Measurements from ENCODE around the gene GNAT1.

The GNAT1 gene

GRCh38 chr3:50218448-50218847 is 27.0 kb downstream of the GNAT1 start:
- TF ChIP-seq CTCF (IDR thresholded peaks at IDR 0.05): no peak
- no peaks in the 10 kb centered on the region for H3K36me3 ChIP-seq (ENCODE audit: control insufficient read depth, insufficient read depth, low read length)
- H3K27ac ChIP-seq: no peak overlapping the region
- no peak overlapping the region for H3K9ac ChIP-seq
- H3K27me3 ChIP-seq (ENCODE audit: control insufficient read depth, insufficient read depth, low read length): no peaks in the 10 kb centered on the region
- H3K4me3 ChIP-seq (ENCODE audit: low read depth, low read length): no peak overlapping the region
- H3K4me1 ChIP-seq: no peaks in the 10 kb centered on the region
- H3K79me2 ChIP-seq: no peaks in the 10 kb centered on the region
- H2AFZ ChIP-seq: no peak overlapping the region
- H3K9me3 ChIP-seq (ENCODE audit: control insufficient read depth, low read length): no peaks in the 10 kb centered on the region
- H3K4me2 ChIP-seq (ENCODE audit: low read length): no peak overlapping the region

GRCh38 chr3:50219285-50219684 is 27.9 kb downstream of the GNAT1 start:
- no peaks in the 10 kb centered on the region for H3K79me2 ChIP-seq
- no peak overlapping the region for H3K9ac ChIP-seq
- no peaks in the 10 kb centered on the region for H3K27me3 ChIP-seq (ENCODE audit: control insufficient read depth, insufficient read depth, low read length)
- H2AFZ ChIP-seq: no peak overlapping the region
- no peaks in the 10 kb centered on the region for H3K9me3 ChIP-seq (ENCODE audit: control insufficient read depth, low read length)
- no peaks in the 10 kb centered on the region for H3K4me1 ChIP-seq
- H3K36me3 ChIP-seq (ENCODE audit: control insufficient read depth, insufficient read depth, low read length): no peaks in the 10 kb centered on the region
- no peak overlapping the region for H3K27ac ChIP-seq
- H3K4me2 ChIP-seq (ENCODE audit: low read length): no peak overlapping the region
- no peak overlapping the region for H3K4me3 ChIP-seq (ENCODE audit: low read depth, low read length)
- no peak for TF ChIP-seq CTCF (IDR thresholded peaks at IDR 0.05)

GRCh38 chr3:50220109-50220508 is 28.7 kb downstream of the GNAT1 start:
- H3K9me3 ChIP-seq (ENCODE audit: control insufficient read depth, low read length): no peaks in the 10 kb centered on the region
- no peaks in the 10 kb centered on the region for H3K4me1 ChIP-seq
- TF ChIP-seq CTCF (IDR thresholded peaks at IDR 0.05): no peak
- H2AFZ ChIP-seq: no peak overlapping the region
- no peaks in the 10 kb centered on the region for H3K36me3 ChIP-seq (ENCODE audit: control insufficient read depth, insufficient read depth, low read length)
- no peak overlapping the region for H3K4me3 ChIP-seq (ENCODE audit: low read depth, low read length)
- no peak overlapping the region for H3K4me2 ChIP-seq (ENCODE audit: low read length)
- H3K79me2 ChIP-seq: no peaks in the 10 kb centered on the region
- no peak overlapping the region for H3K27ac ChIP-seq
- no peak overlapping the region for H3K9ac ChIP-seq
- no peaks in the 10 kb centered on the region for H3K27me3 ChIP-seq (ENCODE audit: control insufficient read depth, insufficient read depth, low read length)

- no peaks in the 10 kb centered on the region for H3K36me3 ChIP-seq (ENCODE audit: control insufficient read depth, insufficient read depth, low read length)
- H3K4me1 ChIP-seq: no peaks in the 10 kb centered on the region
- no peak overlapping the region for H3K27ac ChIP-seq
- H3K9me3 ChIP-seq (ENCODE audit: control insufficient read depth, low read length): no peaks in the 10 kb centered on the region
- no peak overlapping the region for H3K4me2 ChIP-seq (ENCODE audit: low read length)
- no peak for TF ChIP-seq CTCF (IDR thresholded peaks at IDR 0.05)
- H3K9ac ChIP-seq: no peak overlapping the region
- H2AFZ ChIP-seq: no peak overlapping the region
- no peaks in the 10 kb centered on the region for H3K27me3 ChIP-seq (ENCODE audit: control insufficient read depth, insufficient read depth, low read length)
- no peak overlapping the region for H3K4me3 ChIP-seq (ENCODE audit: low read depth, low read length)
- H3K79me2 ChIP-seq: no peaks in the 10 kb centered on the region
Measured at GRCh38 chr3:50221051-50221410, 29.6 kb downstream of the GNAT1 start.

- Histone ChIP-seq H3K79me2 (no peaks in the 10 kb centered on the region), H3K9me3 (ENCODE audit: control insufficient read depth, low read length) (no peaks in the 10 kb centered on the region), H3K4me3 (ENCODE audit: low read depth, low read length) (no peak overlapping the region), H3K36me3 (ENCODE audit: control insufficient read depth, insufficient read depth, low read length) (no peaks in the 10 kb centered on the region), H3K27ac (no peak overlapping the region), H3K27me3 (ENCODE audit: control insufficient read depth, insufficient read depth, low read length) (no peaks in the 10 kb centered on the region), H3K9ac (no peak overlapping the region), H3K4me2 (ENCODE audit: low read length) (no peak overlapping the region), H2AFZ (no peak overlapping the region), H3K4me1 (no peaks in the 10 kb centered on the region)
- TF ChIP-seq CTCF (IDR thresholded peaks at IDR 0.05): no peak
Measured at GRCh38 chr3:50221411-50222168, 30.2 kb downstream of the GNAT1 start.

All from parathyroid adenoma (tissue), 2 donors.